Colonic mucosa (tissue), 4 donors: ENCODE results near the gene GMDS. TPM values are rescaled to one million over a fixed set of nuclear protein-coding genes. Genes with fewer than 3 reads are reported as not detected.

Source experiments
- DNase-seq: peaks from one replicate; pipeline ENCODE4 v3.0.0-alpha.2; 2020
- H3K27ac ChIP-seq: fragments of 200-600 bp; one replicate; pipeline ENCODE4 v1.8.0; 2021
- H3K27me3 ChIP-seq: fragments of 200-600 bp; one replicate; pipeline ENCODE4 v1.8.0; 2021
- H3K36me3 ChIP-seq: fragments of 200-600 bp; one replicate; pipeline ENCODE4 v1.8.0; 2021
- H3K4me1 ChIP-seq: fragments of 200-600 bp; one replicate; pipeline ENCODE4 v1.8.0; 2021; ENCODE audit warnings: mild to moderate bottlenecking
- H3K4me3 ChIP-seq: fragments of 200-600 bp; one replicate; pipeline ENCODE4 v1.8.0; 2021
- H3K9ac ChIP-seq, 2 donors: one replicate each; pipeline ENCODE4 v1.7.0; 2013; ENCODE audit warnings: control low read depth in 2 of 2, low read depth in 2 of 2, low read length in 2 of 2
- H3K9me3 ChIP-seq: fragments of 200-600 bp; one replicate; pipeline ENCODE4 v1.8.0; 2021
- intact Hi-C: fragments of 100-400 bp; cut with DNase I; formaldehyde crosslinking; loops from one replicate; pipeline ENCODE4 v1.14.1; 2022
- total RNA-seq, 2 donors: library from RNA; stranded (reverse); fragmentation: NEBNext Ultra II Directional in 1 of 2; extraction: Animal tissue kit (Norgen Biotek cat#: 25700) in 1 of 2; gene quantifications; one replicate each; pipeline ENCODE4 v1.2.1, GENCODE V29; 2021
- TF ChIP-seq, protein P1 (sequence below): fragments of 200-600 bp; IDR thresholded peaks from one replicate; pipeline ENCODE4 v1.8.0; 2022; ENCODE audit warnings: antibody characterized with exemption, mild to moderate bottlenecking
- donor health status: healthy.
- donor health status: DM: no; HTN: no; CAD: no.
- donor health status: DM: no; HTN: no; CAD: no.

The GMDS gene
- total RNA-seq, 2 donors from 2014 or later, result 247 to 272 TPM

DNA sequence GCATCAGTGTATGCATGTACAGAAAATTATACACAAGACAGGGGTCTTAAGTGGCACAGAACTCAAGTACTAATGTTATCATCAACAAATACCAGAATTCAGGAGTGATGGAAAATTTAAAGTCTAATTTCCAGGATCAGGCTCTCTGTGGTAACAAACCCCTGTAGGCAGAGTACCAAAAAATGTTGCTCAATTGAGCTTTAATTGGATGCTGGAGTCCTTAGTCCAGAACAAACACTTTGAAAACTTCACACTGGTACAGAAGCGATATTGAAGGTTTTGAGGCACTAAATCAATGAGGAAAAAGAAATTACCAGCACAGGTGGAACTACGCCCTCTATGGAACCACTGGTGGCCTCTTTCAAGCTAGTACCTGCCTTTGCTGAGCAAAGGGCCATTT, 522.6 kb downstream of the GMDS start:
- intact Hi-C loops, result no loop called here
- DNase-seq, result no peak
- TF ChIP-seq, protein P1, sequence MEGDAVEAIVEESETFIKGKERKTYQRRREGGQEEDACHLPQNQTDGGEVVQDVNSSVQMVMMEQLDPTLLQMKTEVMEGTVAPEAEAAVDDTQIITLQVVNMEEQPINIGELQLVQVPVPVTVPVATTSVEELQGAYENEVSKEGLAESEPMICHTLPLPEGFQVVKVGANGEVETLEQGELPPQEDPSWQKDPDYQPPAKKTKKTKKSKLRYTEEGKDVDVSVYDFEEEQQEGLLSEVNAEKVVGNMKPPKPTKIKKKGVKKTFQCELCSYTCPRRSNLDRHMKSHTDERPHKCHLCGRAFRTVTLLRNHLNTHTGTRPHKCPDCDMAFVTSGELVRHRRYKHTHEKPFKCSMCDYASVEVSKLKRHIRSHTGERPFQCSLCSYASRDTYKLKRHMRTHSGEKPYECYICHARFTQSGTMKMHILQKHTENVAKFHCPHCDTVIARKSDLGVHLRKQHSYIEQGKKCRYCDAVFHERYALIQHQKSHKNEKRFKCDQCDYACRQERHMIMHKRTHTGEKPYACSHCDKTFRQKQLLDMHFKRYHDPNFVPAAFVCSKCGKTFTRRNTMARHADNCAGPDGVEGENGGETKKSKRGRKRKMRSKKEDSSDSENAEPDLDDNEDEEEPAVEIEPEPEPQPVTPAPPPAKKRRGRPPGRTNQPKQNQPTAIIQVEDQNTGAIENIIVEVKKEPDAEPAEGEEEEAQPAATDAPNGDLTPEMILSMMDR, result no peak

DNA sequence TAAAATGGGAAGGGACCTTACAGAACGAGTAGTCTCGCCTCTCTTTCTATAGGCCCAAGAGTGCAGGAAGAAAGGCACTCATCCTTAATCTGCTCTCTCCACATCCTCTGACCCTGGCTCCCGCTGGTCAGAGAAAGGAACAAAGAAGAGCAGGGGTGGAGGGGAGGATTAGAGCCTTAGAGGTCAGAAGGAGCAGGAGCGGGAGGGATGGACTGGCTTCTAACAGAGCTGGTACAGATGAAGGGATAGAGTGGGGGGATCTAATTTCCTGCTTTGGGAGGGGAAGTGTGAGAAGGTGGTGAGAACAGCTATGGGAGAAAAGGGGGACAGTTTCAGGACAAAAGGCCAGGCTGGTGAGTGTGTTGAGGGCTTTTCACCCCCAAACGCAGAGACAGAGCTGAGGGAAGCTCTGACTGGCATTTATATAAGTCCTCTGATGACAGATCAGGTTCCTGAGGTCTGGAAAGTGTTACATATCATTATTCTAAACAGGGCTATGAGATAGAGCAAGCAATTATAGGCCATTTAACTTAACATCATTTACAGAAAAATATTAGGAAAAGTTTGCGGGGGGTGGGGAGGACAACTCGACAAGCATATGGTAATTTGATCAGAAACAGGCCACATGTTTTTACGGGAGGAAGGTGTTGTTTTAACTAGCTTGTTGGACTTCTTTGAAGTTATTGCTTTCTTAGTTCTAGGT, 524.6 kb downstream of the GMDS start:
- Histone ChIP-seq H3K4me1 (no peaks in the 10 kb centered on the region), H3K27ac (no peak overlapping the region), H3K4me3 (no peak overlapping the region), H3K9me3 (no peaks in the 10 kb centered on the region), H3K27me3 (no peaks in the 10 kb centered on the region), H3K36me3 (no peaks in the 10 kb centered on the region), H3K9ac (no peak overlapping the region)
- no peak for DNase-seq
- TF ChIP-seq, protein P1, result no peak
- intact Hi-C loops, result no loop called here

More for the DNA sequence above, 522.6 kb downstream of the GMDS start:
- H3K27ac ChIP-seq, result no peak overlapping the region
- H3K4me3 ChIP-seq, result no peak overlapping the region
- H3K4me1 ChIP-seq, result no peaks in the 10 kb centered on the region
- no peaks in the 10 kb centered on the region for H3K9me3 ChIP-seq
- H3K27me3 ChIP-seq, result no peaks in the 10 kb centered on the region
- H3K9ac ChIP-seq, result no peak overlapping the region
- no peaks in the 10 kb centered on the region for H3K36me3 ChIP-seq

DNA sequence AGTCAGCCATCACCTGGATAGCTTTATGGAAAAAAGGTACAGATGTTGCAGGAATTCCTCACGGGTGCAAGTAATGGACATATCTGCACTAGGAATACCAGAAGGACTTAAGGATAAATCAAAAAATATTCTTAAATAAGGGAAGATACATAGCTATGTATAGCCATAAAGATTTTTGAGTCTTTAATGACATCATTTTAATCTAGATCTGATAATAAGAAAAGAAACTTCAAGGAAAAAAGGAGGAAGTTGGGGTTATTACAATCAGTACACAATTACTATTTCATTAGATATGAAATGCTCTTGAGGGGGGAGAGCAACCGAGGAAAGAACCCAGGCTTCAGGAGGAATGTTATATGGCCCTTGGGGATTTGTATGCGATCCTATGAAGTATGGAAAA, 525.5 kb downstream of the GMDS start:
- Histone ChIP-seq H3K9ac (no peak overlapping the region), H3K9me3 (no peaks in the 10 kb centered on the region), H3K27ac (no peak overlapping the region), H3K4me1 (no peaks in the 10 kb centered on the region), H3K4me3 (no peak overlapping the region), H3K27me3 (no peaks in the 10 kb centered on the region), H3K36me3 (no peaks in the 10 kb centered on the region)
- DNase-seq, result no peak
- TF ChIP-seq, protein P1, result no peak
- intact Hi-C loops, result no loop called here

DNA sequence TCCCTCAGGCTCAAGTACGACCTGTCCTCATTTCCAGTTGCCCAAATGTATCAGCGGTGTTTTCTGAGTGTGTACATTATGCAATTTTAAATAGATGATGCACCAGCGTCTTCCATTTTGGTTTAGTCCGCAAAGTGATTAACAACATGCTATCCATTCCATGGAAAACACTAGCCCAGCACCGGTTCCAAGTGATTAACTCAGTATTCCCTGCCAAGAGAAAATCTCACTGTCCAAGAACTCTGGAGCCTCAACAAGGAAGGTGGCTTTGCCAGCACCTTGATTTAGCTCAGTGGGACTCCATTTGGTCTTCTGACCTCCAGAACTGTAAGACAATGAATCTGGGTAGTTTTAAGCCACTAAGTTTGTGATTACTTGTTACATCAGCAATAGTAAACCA, 528.5 kb downstream of the GMDS start:
- no peak for DNase-seq
- intact Hi-C loops, result no loop called here
- no peak overlapping the region for H3K27ac ChIP-seq
- H3K36me3 ChIP-seq, result no peaks in the 10 kb centered on the region
- H3K4me1 ChIP-seq, result no peaks in the 10 kb centered on the region
- TF ChIP-seq, protein P1, result no peak
- no peak overlapping the region for H3K9ac ChIP-seq
- no peaks in the 10 kb centered on the region for H3K27me3 ChIP-seq
- no peak overlapping the region for H3K4me3 ChIP-seq
- no peaks in the 10 kb centered on the region for H3K9me3 ChIP-seq

DNA sequence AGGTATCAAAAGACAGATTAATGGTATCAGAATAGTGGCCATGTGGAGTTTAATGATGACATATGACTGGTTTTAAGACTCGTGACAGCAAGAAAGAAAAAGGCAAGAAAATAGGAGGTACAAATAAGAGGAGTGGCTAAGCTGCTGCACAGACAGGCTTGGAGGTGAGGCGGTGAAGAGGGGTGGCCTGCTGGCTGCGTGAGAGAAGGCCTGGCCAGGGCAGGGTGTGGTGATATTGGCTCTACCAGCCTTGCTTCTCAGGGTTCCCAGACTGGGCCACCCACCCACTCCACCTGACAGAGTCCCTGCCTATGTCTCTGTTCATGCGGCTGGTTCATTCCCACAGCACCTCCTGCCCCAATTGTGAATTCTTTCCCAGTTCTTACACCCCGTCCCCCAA, 529.0 kb downstream of the GMDS start:
- no peaks in the 10 kb centered on the region for H3K36me3 ChIP-seq
- DNase-seq, result no peak
- H3K27ac ChIP-seq, result no peak overlapping the region
- intact Hi-C loops, result no loop called here
- H3K4me1 ChIP-seq, result no peaks in the 10 kb centered on the region
- H3K9me3 ChIP-seq, result no peaks in the 10 kb centered on the region
- no peak overlapping the region for H3K4me3 ChIP-seq
- H3K27me3 ChIP-seq, result no peaks in the 10 kb centered on the region
- no peak overlapping the region for H3K9ac ChIP-seq
- TF ChIP-seq, protein P1, result no peak
